Kidney (tissue), 14 donors: ENCODE results near the gene ATXN10. TPM values are rescaled to one million over a fixed set of nuclear protein-coding genes. Genes with fewer than 3 reads are reported as not detected.

ENCODE experiments used
- DNase-seq, 5 donors: peaks; one replicate each; pipeline ENCODE4 v3.0.0-alpha.2; 2013 to 2020
- FAIRE-seq: peaks from 2 replicates; lab custom pipeline; 2012; peaks lifted over from hg19 to GRCh38; lab: Jason Lieb, UNC
- H3K27ac ChIP-seq, 2 donors: one replicate each; pipeline ENCODE4 v1.7.0; 2013; ENCODE audit warnings: low read depth in 2 of 2, low read length in 2 of 2, inconsistent platforms in 1 of 2
- H3K27me3 ChIP-seq: one replicate; pipeline ENCODE4 v1.7.1; 2013; ENCODE audit warnings: low read length, inconsistent platforms; ENCODE audit not compliant: control insufficient read depth, insufficient read depth
- H3K36me3 ChIP-seq, 3 donors: one replicate each; pipeline versions ENCODE4 v1.7.0 to v1.7.1; 2013; ENCODE audit warnings: low read length in 3 of 3, control low read depth in 1 of 3, inconsistent platforms in 1 of 3; ENCODE audit not compliant: insufficient read depth in 3 of 3, control insufficient read depth in 2 of 3
- H3K4me1 ChIP-seq, 3 donors: one replicate each; pipeline versions ENCODE4 v1.7.0 to v1.7.1; 2013; ENCODE audit warnings: low read length in 3 of 3, inconsistent platforms in 1 of 3, low read depth in 1 of 3; ENCODE audit not compliant: control insufficient read depth in 2 of 3, insufficient read depth in 2 of 3
- H3K4me3 ChIP-seq, 3 donors: one replicate each; pipeline versions ENCODE4 v1.7.0 to v1.8.1; 2013; ENCODE audit warnings: low read length in 3 of 3, control low read depth in 1 of 3, inconsistent platforms in 1 of 3
- H3K9ac ChIP-seq, 3 donors: one replicate each; pipeline versions ENCODE4 v1.7.0 to v1.7.1; 2013; ENCODE audit warnings: low read length in 3 of 3, control low read depth in 1 of 3, inconsistent platforms in 1 of 3
- H3K9me3 ChIP-seq, 3 donors: one replicate each; pipeline versions ENCODE4 v1.7.0 to v1.7.1; 2013; ENCODE audit warnings: low read length in 3 of 3, control low read depth in 1 of 3, inconsistent platforms in 1 of 3; ENCODE audit not compliant: control insufficient read depth in 2 of 3, insufficient read depth in 1 of 3
- CTCF ChIP-seq: IDR thresholded peaks from 3 replicates; pipeline ENCODE4 v1.5.1; 2012; ENCODE audit warnings: mild to moderate bottlenecking, moderate library complexity, borderline replicate concordance; ENCODE audit not compliant: insufficient read depth; ENCODE audit errors: extremely low read depth
- intact Hi-C: fragments of 100-400 bp; cut with DNase I; formaldehyde crosslinking; loops from one replicate; pipeline ENCODE4 v1.11.1; 2022
- polyA plus RNA-seq: library from polyadenylated mRNA; stranded (reverse); fragments of 350-450 nt; fragmentation: Illumina TruSeq; extraction: RNeasy Lipid Tissue Mini Kit (QIAGEN cat#74804); gene quantifications from one replicate; pipeline ENCODE4 v1.2.3, GENCODE V29; 2014; ENCODE audit warnings: low read depth, low replicate concordance; ENCODE audit not compliant: insufficient read depth
- total RNA-seq: library from RNA; stranded (reverse); fragmentation: NEBNext Ultra II Directional; extraction: Animal tissue kit (Norgen Biotek cat#: 25700); gene quantifications from one replicate; pipeline ENCODE4 v1.2.1, GENCODE V29; 2021
- donor health status: control.
- donor health status: control.
- donor health status: control.
- donor health status: control.
- donor health status: control.
- donor health status: DM: yes; HTN: yes; CAD: no.
- donor health status: Normal renal cell carcinoma (clear cell type).

ATXN10 gene
- total and polyA plus RNA-seq, 2 donors from 2014 or later: 121 to 142 TPM

- DNase-seq (no peak), FAIRE-seq (no peak)
- Histone ChIP-seq H3K27ac (no peak overlapping the region), H3K36me3 (no peaks in the 10 kb centered on the region), H3K9ac (no peak overlapping the region), H3K4me1 (no peaks in the 10 kb centered on the region), H3K27me3 (no peaks in the 10 kb centered on the region), H3K4me3 (no peak overlapping the region), H3K9me3 (no peaks in the 10 kb centered on the region)
- intact Hi-C loops: no loop called here
- TF ChIP-seq CTCF: no peak
Observed at GRCh38 chr22:45772743-45773142, 101.1 kb downstream of the ATXN10 start.

GRCh38 chr22:45774001-45774670, 102.5 kb downstream of the ATXN10 start:
- H3K27ac ChIP-seq: no peak overlapping the region
- H3K4me1 ChIP-seq: no peaks in the 10 kb centered on the region
- DNase-seq (no peak), FAIRE-seq (no peak)
- H3K9me3 ChIP-seq: no peaks in the 10 kb centered on the region
- no peak overlapping the region for H3K9ac ChIP-seq
- no peak for TF ChIP-seq CTCF
- no peak overlapping the region for H3K4me3 ChIP-seq
- intact Hi-C loops: no loop called here
- no peaks in the 10 kb centered on the region for H3K27me3 ChIP-seq
- H3K36me3 ChIP-seq: no peaks in the 10 kb centered on the region

- intact Hi-C loops: no loop called here
- TF ChIP-seq CTCF: no peak
- no peak for FAIRE-seq
Observed at GRCh38 chr22:45775062-45775461, 103.4 kb downstream of the ATXN10 start.

More at GRCh38 chr22:45775062-45775461, 103.4 kb downstream of the ATXN10 start:
- Histone ChIP-seq H3K36me3 (no peaks in the 10 kb centered on the region), H3K9ac (no peak overlapping the region), H3K4me1 (no peaks in the 10 kb centered on the region), H3K9me3 (no peaks in the 10 kb centered on the region), H3K27ac (no peak overlapping the region), H3K27me3 (no peaks in the 10 kb centered on the region), H3K4me3 (no peak overlapping the region)
- no peak for DNase-seq
